SK-N-SH (cell line): Measurements from ENCODE around the gene MYO10. TPM values are rescaled to one million over a fixed set of nuclear protein-coding genes. Genes with fewer than 3 reads are reported as not detected.

Source experiments
- CTCF ChIA-PET: fragments of 300-600, 350-600 bp; formaldehyde crosslinking; extraction: SDS; loops from one replicate; lab custom pipeline; 2021; lab: Yijun Ruan, JAX
- POLR2A ChIA-PET: fragments of 350-600 bp; sonication (Branson Sonifier 250); formaldehyde crosslinking; extraction: SDS; loops from one replicate; lab custom pipeline; 2020; ENCODE audit warnings: antibody characterized with exemption, inconsistent platforms; lab: Yijun Ruan, JAX
- DNase-seq: peaks from one replicate; pipeline ENCODE4 v3.0.0; 2012
- H2AFZ ChIP-seq: fragments of 200-600 bp; sonication (generic); 2 replicates; pipeline ENCODE4 v1.8.1; 2016; ENCODE audit warnings: antibody characterized with exemption, mild to moderate bottlenecking, low read depth
- H3F3A ChIP-seq: fragments of 200-600 bp; sonication (generic); replicated peaks from 2 replicates; pipeline ENCODE3; 2016; ENCODE audit warnings: antibody characterized with exemption, mild to moderate bottlenecking; ENCODE audit not compliant: insufficient read depth
- H3K27ac ChIP-seq, 2 experiments: fragments of 200-500 bp in 1 of 2; fragments of 200-600 bp in 1 of 2; sonication (Bioruptor generic) in 1 of 2; sonication (generic), shearing (Covaris generic) in 1 of 2; 2 replicates each; pipeline versions ENCODE4 v1.5.1 to v1.6.1; 2014 to 2016; ENCODE audit warnings: low read depth in 2 of 2, inconsistent platforms in 1 of 2, low read length in 1 of 2, mild to moderate bottlenecking in 1 of 2, mixed read lengths in 1 of 2
- H3K27me3 ChIP-seq: fragments of 200-600 bp; sonication (generic), shearing (Covaris generic); 2 replicates; pipeline ENCODE4 v1.6.1; 2016; ENCODE audit warnings: mixed run types; ENCODE audit not compliant: insufficient read depth
- H3K36me3 ChIP-seq, 2 experiments: fragments of 200-500 bp in 1 of 2; fragments of 200-600 bp in 1 of 2; sonication (Bioruptor generic) in 1 of 2; sonication (generic) in 1 of 2; replicated peaks in 1 of 2; 2 replicates each; pipeline versions ENCODE3 to v1.5.1; 2014 to 2016; ENCODE audit warnings: low read length in 1 of 2, mild to moderate bottlenecking in 1 of 2; ENCODE audit not compliant: insufficient read depth in 2 of 2, control insufficient read depth in 1 of 2
- H3K4me1 ChIP-seq, 2 experiments: fragments of 200-500 bp in 1 of 2; fragments of 200-600 bp in 1 of 2; sonication (Bioruptor generic) in 1 of 2; sonication (generic), shearing (Covaris generic) in 1 of 2; 2 replicates each; pipeline versions ENCODE4 v1.5.1 to v1.6.1; 2014 to 2016; ENCODE audit warnings: low read depth in 1 of 2, low read length in 1 of 2, mixed run types in 1 of 2; ENCODE audit not compliant: insufficient read depth in 2 of 2, control insufficient read depth in 1 of 2
- H3K4me2 ChIP-seq: fragments of 200-600 bp; sonication (generic), shearing (Covaris generic); 2 replicates; pipeline ENCODE4 v1.6.1; 2017; ENCODE audit warnings: mixed run types
- H3K4me3 ChIP-seq, 2 experiments: fragments of 200-500 bp in 1 of 2; fragments of 200-600 bp in 1 of 2; sonication (Bioruptor generic) in 1 of 2; sonication (generic), shearing (Covaris generic) in 1 of 2; 2 replicates each; pipeline versions ENCODE4 v1.5.1 to v1.8.1; 2014 to 2016; ENCODE audit warnings: low read depth in 2 of 2, inconsistent platforms in 1 of 2, low read length in 1 of 2, mild to moderate bottlenecking in 1 of 2, mixed read lengths in 1 of 2, moderate library complexity in 1 of 2
- H3K79me2 ChIP-seq: fragments of 200-600 bp; sonication (generic); 2 replicates; pipeline ENCODE4 v1.8.1; 2017; ENCODE audit warnings: mild to moderate bottlenecking; ENCODE audit not compliant: insufficient read depth
- H3K9ac ChIP-seq: fragments of 200-600 bp; sonication (generic); 2 replicates; pipeline ENCODE4 v1.6.1; 2017; ENCODE audit warnings: mixed run types
- H3K9me2 ChIP-seq: fragments of 200-600 bp; sonication (generic); 2 replicates; pipeline ENCODE4 v1.6.1; 2017; ENCODE audit warnings: mixed run types
- H3K9me3 ChIP-seq: fragments of 200-600 bp; sonication (generic); 2 replicates; pipeline ENCODE4 v1.6.1; 2017; ENCODE audit warnings: mixed run types, mild to moderate bottlenecking, moderate library complexity
- H4K20me1 ChIP-seq: fragments of 200-600 bp; sonication (generic); 2 replicates; pipeline ENCODE4 v1.6.1; 2017; ENCODE audit warnings: mild to moderate bottlenecking, mixed run types; ENCODE audit not compliant: insufficient read depth
- CHD2 ChIP-seq: fragments of 150-350 bp; IDR thresholded peaks from 2 replicates; pipeline ENCODE4 v1.6.1; 2018; ENCODE audit warnings: low read length; ENCODE audit not compliant: partially characterized antibody
- CTCF ChIP-seq: fragments of 200-600 bp; sonication (generic); IDR thresholded peaks from 2 replicates; pipeline ENCODE4 v1.6.1; 2017; ENCODE audit warnings: antibody characterized with exemption, mild to moderate bottlenecking, moderate library complexity
- ELF1 ChIP-seq: IDR thresholded peaks from 2 replicates; pipeline ENCODE4 v1.4.0; 2012
- EP300 ChIP-seq, 2 experiments: IDR thresholded peaks; 2 replicates each; pipeline versions ENCODE4 v1.4.0 to v1.6.1; 2012; ENCODE audit warnings: borderline replicate concordance in 1 of 2, low read depth in 1 of 2, low read length in 1 of 2
- EZH2phosphoT487 ChIP-seq: fragments of 200-600 bp; sonication (generic); IDR thresholded peaks from 2 replicates; pipeline ENCODE4 v1.6.1; 2017; ENCODE audit warnings: low read depth, mixed run types, mild to moderate bottlenecking, antibody characterized with exemption, moderate library complexity, borderline replicate concordance
- FOSL2 ChIP-seq: IDR thresholded peaks from 2 replicates; pipeline ENCODE4 v1.4.0; 2012; ENCODE audit warnings: low read depth, mild to moderate bottlenecking, moderate library complexity, borderline replicate concordance
- FOXJ3 ChIP-seq: sonication (generic); formaldehyde crosslinking; IDR thresholded peaks from 2 replicates; pipeline ENCODE4 v1.5.1; 2020; ENCODE audit warnings: mild to moderate bottlenecking, missing genetic modification reagents
- FOXM1 ChIP-seq: IDR thresholded peaks from 2 replicates; pipeline ENCODE4 v1.4.0; 2012; ENCODE audit warnings: low read depth, mild to moderate bottlenecking
- GABPA ChIP-seq: IDR thresholded peaks from 2 replicates; pipeline ENCODE4 v1.4.0; 2012; ENCODE audit warnings: low read depth, mild to moderate bottlenecking
- GATA2 ChIP-seq: sonication (generic); formaldehyde crosslinking; IDR thresholded peaks from 2 replicates; pipeline ENCODE4 v1.5.0; 2020; ENCODE audit warnings: mild to moderate bottlenecking, missing genetic modification reagents
- IRF3 ChIP-seq: fragments of 150-350 bp; IDR thresholded peaks from 2 replicates; pipeline ENCODE4 v1.6.1; 2016; ENCODE audit warnings: mild to moderate bottlenecking, low read depth, low read length
- NRF1 ChIP-seq: IDR thresholded peaks from 2 replicates; pipeline ENCODE4 v1.6.1; 2012; ENCODE audit warnings: low read depth, mild to moderate bottlenecking, low read length
- POLR2AphosphoS5 ChIP-seq: IDR thresholded peaks from 2 replicates; pipeline ENCODE4 v1.6.1; 2012; ENCODE audit warnings: low read depth, low read length
- RAD21 ChIP-seq: IDR thresholded peaks from 2 replicates; pipeline ENCODE4 v1.6.1; 2012; ENCODE audit warnings: mild to moderate bottlenecking, low read length
- RFX5 ChIP-seq: IDR thresholded peaks from 2 replicates; pipeline ENCODE4 v1.6.1; 2012; ENCODE audit warnings: mild to moderate bottlenecking, improper control_type of control experiment, low read length
- SMC3 ChIP-seq: IDR thresholded peaks from 2 replicates; pipeline ENCODE4 v1.6.1; 2012; ENCODE audit warnings: low read depth, low read length, improper control_type of control experiment
- TAF1 ChIP-seq: IDR thresholded peaks from 2 replicates; pipeline ENCODE4 v1.6.1; 2012; ENCODE audit warnings: low read depth, mild to moderate bottlenecking, low read length, moderate library complexity, borderline replicate concordance
- TEAD4 ChIP-seq: IDR thresholded peaks from 2 replicates; pipeline ENCODE4 v1.4.0; 2012; ENCODE audit warnings: mild to moderate bottlenecking, borderline replicate concordance; ENCODE audit not compliant: insufficient read depth
- YY1 ChIP-seq: IDR thresholded peaks from 2 replicates; pipeline ENCODE4 v1.4.0; 2012; ENCODE audit warnings: low read depth, mild to moderate bottlenecking
- WGBS: methylation state at CpG from one replicate; pipeline ENCODE4 v1.1.6; 2017; ENCODE audit warnings: low lambda C conversion rate; 5-methylcytosine and 5-hydroxymethylcytosine counted together
- polyA plus RNA-seq, 3 experiments: library from polyadenylated mRNA; depleted of rRNA; stranded (reverse); fragments of >200 nt; gene quantifications; 2 replicates each; pipeline ENCODE4 v1.2.3, GENCODE V29; 2012
- TF ChIP-seq, protein P1 (sequence below): IDR thresholded peaks from 2 replicates; pipeline ENCODE4 v1.4.0; 2012; ENCODE audit warnings: low read depth

MYO10 gene
- polyA plus RNA-seq, 1 of the 3 experiments (the other 2 are of a cell fraction), result 8.1 TPM

DNA sequence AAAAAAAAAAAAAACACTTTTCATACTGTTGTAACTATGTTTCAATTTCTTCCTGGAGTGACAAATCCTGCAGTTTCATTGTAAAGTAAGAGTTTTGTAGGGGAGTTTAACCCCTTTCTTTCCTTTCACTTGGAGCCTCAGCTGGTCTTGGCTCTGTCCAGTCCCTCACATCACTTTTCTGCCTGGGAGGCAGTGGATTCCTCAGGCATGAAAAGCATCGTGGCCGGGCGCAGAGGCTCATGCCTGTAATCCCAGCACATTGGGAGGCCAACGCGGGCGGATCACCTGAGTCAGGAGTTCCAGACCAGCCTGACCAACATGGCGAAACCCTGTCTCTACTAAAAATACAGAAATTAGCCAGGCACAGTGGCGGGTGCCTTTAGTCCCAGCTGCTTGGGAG, 45.6 kb upstream of the MYO10 start (continued):
- TF ChIP-seq YY1, result no peak

GRCh38 chr5:16980983-16981382, 44.9 kb upstream of the MYO10 start:
- no peak overlapping the region for H3K27ac ChIP-seq
- H3K9ac ChIP-seq, result no peak overlapping the region

DNA sequence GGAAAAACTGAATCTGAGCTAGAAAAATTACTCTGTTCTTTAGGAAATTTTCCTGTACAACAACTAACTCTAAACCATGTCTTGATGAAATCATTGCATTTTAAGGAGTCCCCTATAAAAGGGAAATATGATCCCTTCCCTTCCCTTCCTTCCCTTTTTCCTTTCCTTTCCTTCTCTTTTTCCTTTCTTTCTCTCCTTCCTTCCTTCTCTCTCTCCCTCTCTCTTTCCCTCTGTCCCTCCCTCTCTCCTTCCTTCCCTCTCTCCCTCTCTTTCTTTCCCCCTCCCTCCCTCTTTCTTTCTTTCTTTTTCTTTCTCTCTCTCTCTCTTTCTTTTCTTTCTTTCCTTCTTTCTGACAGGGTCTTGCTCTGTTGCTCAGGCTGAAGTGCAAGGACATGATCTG, 42.2 kb upstream of the MYO10 start:
- no peaks in the 10 kb centered on the region for H3K9me2 ChIP-seq
- no peaks in the 10 kb centered on the region for H3K9me3 ChIP-seq
- H3F3A ChIP-seq, result peaks cover 3% of the 10 kb centered on the region
- no peaks in the 10 kb centered on the region for H3K4me1 ChIP-seq
- no peak overlapping the region for H3K4me2 ChIP-seq
- no peak overlapping the region for H3K4me3 ChIP-seq
- H2AFZ ChIP-seq, result 0 out of 2 replicates have a peak overlapping the region, but pooled peaks have one; percentile 59
- TF ChIP-seq ELF1 (no peak), GABPA (no peak), IRF3 (no peak)
- no peaks in the 10 kb centered on the region for H3K79me2 ChIP-seq
- no peak overlapping the region for H3K27ac ChIP-seq
- no peak for DNase-seq
- H3K27me3 ChIP-seq, result no peaks in the 10 kb centered on the region
- ChIA-PET POLR2A (no interaction called here), CTCF (no interaction called here)
- no peaks in the 10 kb centered on the region for H4K20me1 ChIP-seq
- H3K9ac ChIP-seq, result no peak overlapping the region
- no peaks in the 10 kb centered on the region for H3K36me3 ChIP-seq

More at GRCh38 chr5:16980983-16981382, 44.9 kb upstream of the MYO10 start:
- Histone ChIP-seq H3K9me2 (no peaks in the 10 kb centered on the region), H3K36me3 (no peaks in the 10 kb centered on the region), H3F3A (peaks cover 3% of the 10 kb centered on the region), H4K20me1 (no peaks in the 10 kb centered on the region), H3K9me3 (no peaks in the 10 kb centered on the region), H3K4me2 (no peak overlapping the region), H3K27me3 (no peaks in the 10 kb centered on the region), H3K4me1 (no peaks in the 10 kb centered on the region), H3K79me2 (no peaks in the 10 kb centered on the region), H3K4me3 (no peak overlapping the region), H2AFZ (no peak overlapping the region; the same call in 1 of the 2 replicates)
- TF ChIP-seq ELF1 (no peak), TAF1 (no peak), EZH2phosphoT487 (no peak), RFX5 (no peak), FOXJ3 (CRISPR knock-in tag) (no peak)
- 73% methylated on average over 3 of the region's 3 CpGs for WGBS
- DNase-seq, result no peak
- ChIA-PET POLR2A (no interaction called here), CTCF (no interaction called here)

DNA sequence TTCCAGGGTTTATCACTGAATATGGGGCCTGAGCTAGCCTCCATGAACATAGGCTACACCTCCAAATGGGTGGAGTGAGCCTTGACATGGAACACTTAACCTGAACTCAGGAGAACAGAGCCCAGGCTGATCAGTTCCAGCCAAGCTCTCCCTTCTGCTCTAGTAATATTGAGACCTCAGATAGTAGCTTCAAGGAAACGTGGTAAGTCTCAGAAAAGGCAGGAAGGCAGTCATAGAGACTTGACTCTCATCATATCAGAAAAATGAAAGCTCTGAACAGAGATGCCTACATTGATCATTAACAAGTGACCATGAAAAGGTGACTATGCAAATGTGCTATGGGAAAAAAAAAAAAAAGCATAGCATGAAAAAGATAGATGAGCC, 40.5 kb upstream of the MYO10 start:
- no peaks in the 10 kb centered on the region for H3K9me2 ChIP-seq
- no peaks in the 10 kb centered on the region for H3K79me2 ChIP-seq
- CTCF ChIA-PET, result no interaction called here
- H3K36me3 ChIP-seq, result no peaks in the 10 kb centered on the region
- 69% methylated on average over 1 of the region's 1 CpG for WGBS
- no peaks in the 10 kb centered on the region for H3K9me3 ChIP-seq
- POLR2A ChIA-PET, result no interaction called here
- no peak overlapping the region for H3K9ac ChIP-seq
- no peaks in the 10 kb centered on the region for H4K20me1 ChIP-seq
- no peak overlapping the region for H3K4me2 ChIP-seq
- H3K4me3 ChIP-seq, result no peak overlapping the region
- DNase-seq, result no peak
- no peaks in the 10 kb centered on the region for H3K4me1 ChIP-seq
- no peak overlapping the region for H2AFZ ChIP-seq
- no peaks in the 10 kb centered on the region for H3K27me3 ChIP-seq
- H3F3A ChIP-seq, result peaks cover 3% of the 10 kb centered on the region
- H3K27ac ChIP-seq, result no peak overlapping the region
- TF ChIP-seq RAD21, result no peak
- TF ChIP-seq EP300 (IDR thresholded peaks at IDR 0.05; ENCODE audit: borderline replicate concordance in 1 of 2, low read depth in 1 of 2, low read length in 1 of 2), result no peak
- no peak for TF ChIP-seq FOSL2
- no peak for TF ChIP-seq CHD2
- no peak for TF ChIP-seq FOXM1
- no peak for TF ChIP-seq POLR2AphosphoS5
- no peak for TF ChIP-seq ELF1
- TF ChIP-seq, protein P1, sequence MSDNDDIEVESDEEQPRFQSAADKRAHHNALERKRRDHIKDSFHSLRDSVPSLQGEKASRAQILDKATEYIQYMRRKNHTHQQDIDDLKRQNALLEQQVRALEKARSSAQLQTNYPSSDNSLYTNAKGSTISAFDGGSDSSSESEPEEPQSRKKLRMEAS, result no peak
- no peak for TF ChIP-seq EZH2phosphoT487
- TF ChIP-seq SMC3, result no peak
- TF ChIP-seq NRF1, result no peak
- no peak for TF ChIP-seq GATA2 (CRISPR knock-in tag)
- TF ChIP-seq TEAD4, result no peak
- TF ChIP-seq CTCF, result no peak
